Measurements from ENCODE around the gene UBE2O.

UBE2O gene

DNA sequence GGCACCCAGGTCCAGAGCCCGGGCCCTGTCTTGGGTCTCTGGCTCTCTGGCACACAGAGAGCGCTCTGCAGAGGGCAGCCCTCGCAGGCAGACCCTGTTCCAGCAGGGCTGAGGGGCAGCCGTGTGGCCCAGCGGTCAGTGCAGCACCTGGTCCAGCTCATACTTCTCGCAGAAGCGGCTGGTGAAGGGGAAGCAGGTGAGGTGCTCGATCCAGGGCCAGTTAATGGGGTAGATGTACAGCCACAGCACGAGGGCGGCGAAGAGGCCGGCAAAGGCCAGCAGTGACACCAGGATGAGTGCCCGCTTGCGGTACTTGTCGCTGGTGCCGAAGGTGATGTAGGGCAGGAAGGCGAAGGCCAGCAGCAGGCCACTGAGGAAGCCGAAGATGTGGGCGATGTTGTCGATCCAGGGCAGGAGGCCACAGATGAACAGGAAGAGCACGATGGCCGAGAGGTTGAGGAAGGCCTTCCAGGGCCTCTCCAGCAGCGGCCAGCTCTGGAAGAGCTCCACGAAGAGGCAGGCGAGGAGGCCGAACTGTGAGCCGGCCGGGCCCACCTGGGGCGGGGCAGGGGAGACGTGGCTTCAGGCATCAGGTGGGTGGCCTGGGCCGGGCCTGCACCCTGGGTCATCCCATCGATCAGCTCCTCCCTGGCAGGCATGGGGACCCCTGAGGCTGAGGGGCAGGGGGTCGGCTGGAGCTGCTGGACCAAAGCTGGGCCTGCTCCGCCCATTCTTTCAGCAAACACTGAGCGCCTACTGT is 18.7 kb upstream of the UBE2O start:
- H3K4me3 ChIP-seq (ENCODE audit: low read depth, low read length): no peak overlapping the region
- TF ChIP-seq, protein P1, sequence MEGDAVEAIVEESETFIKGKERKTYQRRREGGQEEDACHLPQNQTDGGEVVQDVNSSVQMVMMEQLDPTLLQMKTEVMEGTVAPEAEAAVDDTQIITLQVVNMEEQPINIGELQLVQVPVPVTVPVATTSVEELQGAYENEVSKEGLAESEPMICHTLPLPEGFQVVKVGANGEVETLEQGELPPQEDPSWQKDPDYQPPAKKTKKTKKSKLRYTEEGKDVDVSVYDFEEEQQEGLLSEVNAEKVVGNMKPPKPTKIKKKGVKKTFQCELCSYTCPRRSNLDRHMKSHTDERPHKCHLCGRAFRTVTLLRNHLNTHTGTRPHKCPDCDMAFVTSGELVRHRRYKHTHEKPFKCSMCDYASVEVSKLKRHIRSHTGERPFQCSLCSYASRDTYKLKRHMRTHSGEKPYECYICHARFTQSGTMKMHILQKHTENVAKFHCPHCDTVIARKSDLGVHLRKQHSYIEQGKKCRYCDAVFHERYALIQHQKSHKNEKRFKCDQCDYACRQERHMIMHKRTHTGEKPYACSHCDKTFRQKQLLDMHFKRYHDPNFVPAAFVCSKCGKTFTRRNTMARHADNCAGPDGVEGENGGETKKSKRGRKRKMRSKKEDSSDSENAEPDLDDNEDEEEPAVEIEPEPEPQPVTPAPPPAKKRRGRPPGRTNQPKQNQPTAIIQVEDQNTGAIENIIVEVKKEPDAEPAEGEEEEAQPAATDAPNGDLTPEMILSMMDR (IDR thresholded peaks at IDR 0.05; ENCODE audit: low read depth, low read length): no peak

DNA sequence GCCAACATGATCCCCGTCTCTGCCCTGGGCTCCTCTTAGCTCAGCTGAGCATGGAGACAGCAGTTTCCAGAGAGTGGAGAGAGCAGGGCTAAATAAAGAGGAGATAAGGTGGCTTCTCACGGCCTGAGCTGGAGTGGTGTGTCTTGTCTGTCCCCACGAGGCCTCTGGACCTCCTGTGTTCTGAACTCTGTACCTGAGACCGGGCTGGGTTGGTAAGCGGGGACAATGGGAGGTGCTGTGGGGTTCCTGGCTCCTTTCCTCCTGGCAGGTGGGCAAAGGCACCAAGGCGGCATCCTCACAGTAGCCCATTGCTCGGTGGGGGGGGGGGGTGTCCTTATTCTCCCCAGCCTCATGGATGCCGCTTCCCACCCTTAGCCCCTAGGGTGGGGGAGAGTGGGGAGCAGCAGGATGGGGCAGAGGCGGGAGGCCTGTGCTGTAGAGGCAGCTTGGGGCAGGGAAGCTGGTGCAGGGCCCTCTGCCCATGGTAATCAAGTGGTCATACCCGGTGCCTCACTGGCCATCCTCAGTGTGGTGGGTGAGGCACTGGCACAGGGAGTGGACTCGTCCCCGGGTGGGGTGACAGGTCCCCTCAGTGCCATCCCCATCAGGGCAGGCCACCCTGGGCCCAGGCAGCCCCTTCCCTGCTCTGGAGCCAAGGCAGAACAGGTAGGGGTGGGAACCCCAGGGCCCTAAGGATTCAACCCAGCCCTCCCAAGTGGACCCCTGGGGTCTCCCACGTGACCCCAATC is 17.2 kb upstream of the UBE2O start:
- no peak overlapping the region for H3K4me3 ChIP-seq (ENCODE audit: low read depth, low read length)
- TF ChIP-seq, protein P1 (IDR thresholded peaks at IDR 0.05; ENCODE audit: low read depth, low read length): no peak

DNA sequence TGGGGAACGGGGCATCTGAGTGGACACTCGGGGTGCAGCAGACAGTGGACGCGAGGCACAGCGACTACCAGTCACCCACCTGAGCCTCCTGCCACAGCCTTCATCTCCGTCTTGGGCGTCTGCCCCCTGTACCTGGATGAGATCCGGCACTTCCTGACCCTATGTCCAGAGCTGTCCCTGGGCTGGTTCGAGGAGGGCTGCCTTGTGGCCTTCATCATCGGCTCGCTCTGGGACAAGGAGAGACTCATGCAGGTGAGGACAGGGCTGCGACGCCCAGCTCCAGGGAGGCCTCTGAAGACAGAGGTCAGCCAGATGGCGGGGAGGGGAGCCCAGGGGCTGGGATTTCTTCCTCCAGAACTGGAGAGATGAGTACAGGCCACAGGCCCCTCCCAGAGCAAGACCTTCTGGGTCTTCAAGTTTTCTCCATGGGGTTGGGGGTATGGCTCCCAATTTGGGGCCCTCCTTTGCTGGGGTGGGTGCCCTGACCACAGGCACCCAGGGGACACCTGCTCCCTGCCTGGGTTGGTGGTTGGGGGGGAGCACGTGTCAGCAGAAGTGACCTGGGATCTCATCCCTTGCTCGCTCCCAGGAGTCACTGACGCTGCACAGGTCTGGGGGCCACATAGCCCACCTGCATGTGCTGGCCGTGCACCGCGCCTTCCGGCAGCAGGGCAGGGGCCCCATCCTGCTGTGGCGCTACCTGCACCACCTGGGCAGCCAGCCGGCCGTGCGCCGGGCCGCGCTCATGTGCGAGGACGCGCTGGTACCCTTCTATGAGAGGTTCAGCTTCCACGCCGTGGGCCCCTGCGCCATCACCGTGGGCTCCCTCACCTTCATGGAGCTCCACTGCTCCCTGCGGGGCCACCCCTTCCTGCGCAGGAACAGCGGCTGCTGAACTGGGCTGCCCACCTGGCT is 16.4 kb upstream of the UBE2O start:
- no peak overlapping the region for H3K4me3 ChIP-seq (ENCODE audit: low read depth, low read length)
- TF ChIP-seq, protein P1 (IDR thresholded peaks at IDR 0.05; ENCODE audit: low read depth, low read length): no peak

DNA sequence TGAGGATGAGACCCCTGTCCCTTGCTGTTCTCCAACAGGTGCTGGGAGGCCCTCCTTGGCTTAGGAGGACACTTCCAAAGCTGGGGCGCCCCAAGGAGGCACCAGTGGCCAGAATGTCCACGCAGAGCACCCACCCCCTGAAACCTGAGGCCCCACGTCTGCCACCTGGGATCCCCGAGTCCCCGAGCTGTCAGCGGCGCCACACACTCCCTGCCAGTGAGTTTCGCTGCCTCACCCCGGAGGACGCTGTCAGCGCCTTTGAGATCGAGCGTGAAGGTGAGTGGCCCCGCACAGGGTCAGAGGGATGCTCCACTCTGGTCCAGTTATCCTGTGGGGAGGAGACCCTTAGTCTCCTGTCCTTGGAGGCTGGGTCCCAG is 15.7 kb upstream of the UBE2O start:
- TF ChIP-seq, protein P1 (IDR thresholded peaks at IDR 0.05; ENCODE audit: low read depth, low read length): no peak
- no peak overlapping the region for H3K4me3 ChIP-seq (ENCODE audit: low read depth, low read length)

DNA sequence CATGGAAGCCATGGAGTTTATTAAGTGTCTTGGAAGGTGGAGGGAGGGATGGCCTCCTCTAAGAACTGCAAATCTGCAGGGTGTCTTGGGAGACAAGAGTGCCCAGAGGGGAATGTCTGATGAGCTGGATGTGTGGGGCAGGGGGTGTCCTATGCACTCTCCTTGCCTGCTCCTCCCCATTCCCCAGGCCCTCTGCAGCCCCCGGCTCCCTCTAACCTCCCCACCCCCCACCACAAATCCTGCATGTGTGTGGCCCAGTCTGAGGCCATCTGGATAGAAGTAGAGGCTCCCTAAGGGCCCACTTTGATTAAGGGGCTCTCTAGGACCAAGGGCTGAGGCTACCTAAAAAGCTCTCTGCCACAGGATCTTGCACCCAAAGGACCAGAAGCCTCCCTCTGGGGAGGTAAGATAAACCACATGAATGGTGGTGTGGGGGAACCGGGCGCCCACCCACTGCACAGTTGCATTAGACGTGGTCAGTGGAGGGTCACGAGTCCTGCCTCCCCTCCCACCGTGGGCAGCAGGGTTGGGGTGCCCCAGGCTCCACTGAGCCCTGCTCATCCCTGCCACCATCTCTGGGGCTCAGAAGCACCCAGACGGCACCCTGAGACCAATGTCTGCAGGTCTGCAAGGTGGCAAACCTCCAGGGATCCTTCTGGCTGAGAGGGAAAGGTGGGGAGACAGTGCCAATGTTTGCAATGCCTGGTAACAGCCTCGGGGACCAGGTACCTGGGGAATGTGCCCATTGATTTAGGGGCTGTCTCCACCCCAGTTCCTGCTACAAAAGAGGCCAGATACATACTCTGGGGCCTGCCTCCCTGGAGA is 15.1 kb upstream of the UBE2O start:
- TF ChIP-seq, protein P1 (IDR thresholded peaks at IDR 0.05; ENCODE audit: low read depth, low read length): no peak
- H3K4me3 ChIP-seq (ENCODE audit: low read depth, low read length): no peak overlapping the region

DNA sequence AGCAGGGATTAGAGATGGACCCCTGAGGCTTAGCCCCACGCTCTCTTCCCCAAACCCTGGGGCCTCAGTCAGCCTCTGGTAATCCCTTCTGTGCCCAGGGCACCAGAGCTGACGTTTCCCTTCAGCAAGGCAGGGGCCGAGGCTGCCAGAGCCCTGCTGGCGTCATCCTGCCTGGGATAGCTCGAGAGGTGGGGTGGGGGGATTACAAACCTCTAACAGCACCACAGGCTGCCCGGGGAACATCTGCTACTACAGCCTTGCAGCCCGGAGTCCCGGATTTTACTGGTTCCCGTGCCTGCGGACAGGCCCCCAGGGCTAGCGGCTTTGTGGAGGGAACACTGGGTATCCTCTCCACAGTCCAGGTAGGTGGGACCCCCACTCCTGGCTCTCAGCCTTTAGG is 14.4 kb upstream of the UBE2O start, which contains the start of gene AANAT:
TSS of gene AANAT (plus strand) at position 238 of the 400 bp plus-strand sequence. CDS start 1,144 bp downstream, outside the sequence.
- TF ChIP-seq, protein P1 (IDR thresholded peaks at IDR 0.05; ENCODE audit: low read depth, low read length): no peak
- H3K4me3 ChIP-seq (ENCODE audit: low read depth, low read length): no peak within 1 kb of the TSS

All from WI38 (cell line).